Neural progenitor cell (in vitro differentiated cells): ENCODE data around the gene GPA33.

Experiments
- CTCF ChIP-seq: fragments of 200-600 bp; sonication (generic); IDR thresholded peaks from 2 replicates; pipeline ENCODE4 v1.5.1; 2017; ENCODE audit warnings: antibody characterized with exemption, mild to moderate bottlenecking
- EZH2 ChIP-seq: fragments of 200-600 bp; sonication (generic); IDR thresholded peaks from 2 replicates; pipeline ENCODE4 v1.6.1; 2017; ENCODE audit warnings: antibody characterized with exemption, mild to moderate bottlenecking, moderate library complexity
- EZH2phosphoT487 ChIP-seq: fragments of 200-600 bp; sonication (generic); IDR thresholded peaks from 2 replicates; pipeline ENCODE4 v1.6.1; 2017; ENCODE audit warnings: antibody characterized with exemption

- TF ChIP-seq CTCF, result peak; percentile 77
- no peak for TF ChIP-seq EZH2
- TF ChIP-seq EZH2phosphoT487, result no peak
Observed at GRCh38 chr1:167057241-167057688, 32.9 kb downstream of the GPA33 start.
